Endodermal cell (in vitro differentiated cells): ENCODE measurements around the gene SPON2. TPM values are rescaled to one million over a fixed set of nuclear protein-coding genes. Genes with fewer than 3 reads are reported as not detected.

ENCODE experiments used
- DNase-seq: peaks from one replicate; pipeline ENCODE4 v3.0.0-alpha.2; 2017
- H3K27ac ChIP-seq: 2 replicates; pipeline ENCODE4 v1.5.1; 2013; ENCODE audit warnings: mild to moderate bottlenecking, low read depth, low read length, moderate library complexity
- H3K27me3 ChIP-seq: 2 replicates; pipeline ENCODE4 v1.6.1; 2013; ENCODE audit warnings: mild to moderate bottlenecking, low read length, moderate library complexity; ENCODE audit not compliant: insufficient read depth, control insufficient read depth, poor library complexity, severe bottlenecking
- H3K36me3 ChIP-seq: 2 replicates; pipeline ENCODE4 v1.7.0; 2013; ENCODE audit warnings: mild to moderate bottlenecking, low read length, moderate library complexity; ENCODE audit not compliant: control insufficient read depth, insufficient read depth
- H3K4me1 ChIP-seq: one replicate; pipeline ENCODE4 v1.7.0; 2013; ENCODE audit warnings: low read length; ENCODE audit not compliant: control insufficient read depth, insufficient read depth
- H3K4me3 ChIP-seq: 2 replicates; pipeline ENCODE4 v1.5.1; 2013; ENCODE audit warnings: mild to moderate bottlenecking, low read length, moderate library complexity
- H3K9ac ChIP-seq: 2 replicates; pipeline ENCODE4 v1.6.1; 2013; ENCODE audit warnings: mild to moderate bottlenecking, low read length, moderate library complexity; ENCODE audit not compliant: poor library complexity, severe bottlenecking; ENCODE audit errors: extremely low read depth
- H3K9me3 ChIP-seq: 2 replicates; pipeline ENCODE4 v1.6.1; 2013; ENCODE audit warnings: mild to moderate bottlenecking, low read length, moderate library complexity; ENCODE audit not compliant: control insufficient read depth
- H3K27ac Mint-ChIP-seq: 2 replicates; pipeline ENCODE4 v1.8.0; 2020; ENCODE audit warnings: mixed read lengths
- H3K27me3 Mint-ChIP-seq: 2 replicates; pipeline ENCODE4 v1.8.0; 2021; ENCODE audit warnings: mild to moderate bottlenecking, mixed read lengths; ENCODE audit not compliant: insufficient read depth
- H3K36me3 Mint-ChIP-seq: 2 replicates; pipeline ENCODE4 v1.8.0; 2020; ENCODE audit warnings: low read depth, mixed read lengths
- H3K4me1 Mint-ChIP-seq: 2 replicates; pipeline ENCODE4 v1.8.0; 2020; ENCODE audit warnings: mixed read lengths
- H3K4me3 Mint-ChIP-seq: 2 replicates; pipeline ENCODE4 v1.8.0; 2020; ENCODE audit warnings: mild to moderate bottlenecking, moderate library complexity, mixed read lengths
- H3K9me3 Mint-ChIP-seq: 2 replicates; pipeline ENCODE4 v1.8.0; 2020; ENCODE audit warnings: mild to moderate bottlenecking, mixed read lengths
- CTCF ChIP-seq: fragments of 200-600 bp; sonication (generic); conservative IDR thresholded peaks from 2 replicates; pipeline ENCODE4 v1.5.0; 2021; ENCODE audit warnings: antibody characterized with exemption, mild to moderate bottlenecking
- WGBS, 2 experiments: methylation state at CpG; one replicate each; pipeline versions ENCODE4 v1.1.5 to v1.1.7; 2013; ENCODE audit warnings: missing lambda C conversion rate in 2 of 2, mixed read lengths in 1 of 2; ENCODE audit not compliant: insufficient coverage in 1 of 2, insufficient read length in 1 of 2; 5-methylcytosine and 5-hydroxymethylcytosine counted together
- total RNA-seq, 2 donors: library from RNA; stranded (reverse); fragmentation: NEBNext Ultra II Directional in 1 of 2; extraction: Animal tissue kit (Norgen Biotek cat#: 25700) in 1 of 2; gene quantifications; 2 replicates in 1 of 2; 3 replicates in 1 of 2; pipeline ENCODE4 v1.2.1, GENCODE V29; 2021

Gene SPON2
- total RNA-seq, 2 donors from 2014 or later = 1.4 to 2.6 TPM

GRCh38 chr4:1156069-1156468 lies 16.3 kb downstream of the SPON2 start:
- peaks cover 29% of the 10 kb centered on the region for H3K27me3 Mint-ChIP-seq
- Histone ChIP-seq H3K27ac (no peak overlapping the region), H3K9me3 (peaks cover 13% of the 10 kb centered on the region), H3K36me3 (no peaks in the 10 kb centered on the region), H3K4me1 (no peaks in the 10 kb centered on the region), H3K4me3 (no peak overlapping the region), H3K9ac (no peak overlapping the region), H3K27me3 (peaks cover 37% of the 10 kb centered on the region)
- peaks cover 14% of the 10 kb centered on the region for H3K9me3 Mint-ChIP-seq
- H3K27ac Mint-ChIP-seq = no peak overlapping the region
- H3K4me3 Mint-ChIP-seq = no peak overlapping the region
- H3K36me3 Mint-ChIP-seq = no peaks in the 10 kb centered on the region
- DNase-seq = no peak
- no peaks in the 10 kb centered on the region for H3K4me1 Mint-ChIP-seq
- no peak for TF ChIP-seq CTCF
- WGBS, 2 experiments = 91 to 93% methylated on average over 6 to 8 of the region's 8 CpGs

- Histone ChIP-seq H3K4me1 (no peaks in the 10 kb centered on the region), H3K27me3 (peaks cover 31% of the 10 kb centered on the region), H3K27ac (no peak overlapping the region), H3K4me3 (no peak overlapping the region), H3K9ac (no peak overlapping the region), H3K36me3 (no peaks in the 10 kb centered on the region), H3K9me3 (peaks cover 13% of the 10 kb centered on the region)
- Mint-ChIP-seq H3K36me3 (no peaks in the 10 kb centered on the region), H3K27me3 (peaks cover 27% of the 10 kb centered on the region), H3K4me3 (no peak overlapping the region), H3K27ac (no peak overlapping the region), H3K4me1 (no peaks in the 10 kb centered on the region), H3K9me3 (peaks cover 14% of the 10 kb centered on the region)
- TF ChIP-seq CTCF = no peak
- no peak for DNase-seq
- WGBS, 2 experiments = 74 to 85% methylated on average over 2 to 3 of the region's 3 CpGs
Measured at GRCh38 chr4:1155314-1155713, 17.1 kb downstream of the SPON2 start.

GRCh38 chr4:1154523-1155182 lies 17.7 kb downstream of the SPON2 start:
- no peak overlapping the region for H3K27ac ChIP-seq
- Mint-ChIP-seq H3K36me3 (no peaks in the 10 kb centered on the region), H3K4me1 (no peaks in the 10 kb centered on the region), H3K4me3 (no peak overlapping the region), H3K27ac (no peak overlapping the region), H3K9me3 (peaks cover 14% of the 10 kb centered on the region), H3K27me3 (peaks cover 27% of the 10 kb centered on the region)
- no peak for TF ChIP-seq CTCF
- no peak overlapping the region for H3K4me3 ChIP-seq
- H3K4me1 ChIP-seq = no peaks in the 10 kb centered on the region
- no peak overlapping the region for H3K9ac ChIP-seq
- H3K36me3 ChIP-seq = no peaks in the 10 kb centered on the region
- WGBS, 2 experiments = 80 to 83% methylated on average over 15 to 21 of the region's 21 CpGs
- DNase-seq = no peak
- peaks cover 13% of the 10 kb centered on the region for H3K9me3 ChIP-seq
- H3K27me3 ChIP-seq = peaks cover 26% of the 10 kb centered on the region
